WTC11 (cell line): ENCODE data around the gene TMEM30B.

Source experiments
- ELF4 ChIP-seq: sonication (generic); formaldehyde crosslinking; IDR thresholded peaks from 2 replicates; pipeline ENCODE4 v1.8.1; 2022; ENCODE audit warnings: low read depth, mild to moderate bottlenecking, moderate library complexity, missing genetic modification reagents
- KAT7 ChIP-seq: sonication (generic); formaldehyde crosslinking; IDR thresholded peaks from 2 replicates; pipeline ENCODE4 v1.8.1; 2023; ENCODE audit warnings: missing genetic modification reagents, mild to moderate bottlenecking, borderline replicate concordance
- TF ChIP-seq, protein P1 (sequence below): fragments of 200-600 bp; IDR thresholded peaks from 2 replicates; pipeline ENCODE4 v1.8.0; 2022; ENCODE audit warnings: antibody characterized with exemption
- TF ChIP-seq, protein P2 (sequence below): sonication (generic); formaldehyde crosslinking; IDR thresholded peaks from 2 replicates; pipeline ENCODE4 v1.8.0; 2022; ENCODE audit warnings: mild to moderate bottlenecking, missing genetic modification reagents
- TF ChIP-seq, protein P3 (sequence below): sonication (generic); formaldehyde crosslinking; IDR thresholded peaks from 2 replicates; pipeline ENCODE4 v1.8.1; 2023; ENCODE audit warnings: mild to moderate bottlenecking, moderate library complexity, missing genetic modification reagents

DNA sequence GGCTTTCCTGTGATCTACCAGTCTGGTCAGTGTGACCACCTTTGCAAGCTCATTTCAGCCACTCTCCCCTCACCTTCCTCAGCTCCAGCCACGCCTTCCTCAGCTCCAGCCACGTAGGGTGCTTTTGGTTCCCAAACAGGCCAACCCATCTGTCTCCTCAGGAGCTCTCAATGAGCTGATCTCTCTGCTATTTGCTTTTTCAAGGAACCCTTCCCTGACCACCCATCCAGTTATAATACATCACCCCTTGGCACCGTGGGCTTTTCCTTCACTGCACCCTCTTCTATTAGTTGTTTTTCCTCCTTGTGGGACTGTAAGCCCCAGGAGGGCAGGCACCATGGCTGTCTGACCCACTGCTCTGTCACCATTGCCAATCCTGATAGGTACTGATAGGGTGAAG is 37.9 kb upstream of the TMEM30B start:
- TF ChIP-seq KAT7 (CRISPR knock-in tag) (no peak), ELF4 (CRISPR knock-in tag) (no peak)
- TF ChIP-seq, protein P1, sequence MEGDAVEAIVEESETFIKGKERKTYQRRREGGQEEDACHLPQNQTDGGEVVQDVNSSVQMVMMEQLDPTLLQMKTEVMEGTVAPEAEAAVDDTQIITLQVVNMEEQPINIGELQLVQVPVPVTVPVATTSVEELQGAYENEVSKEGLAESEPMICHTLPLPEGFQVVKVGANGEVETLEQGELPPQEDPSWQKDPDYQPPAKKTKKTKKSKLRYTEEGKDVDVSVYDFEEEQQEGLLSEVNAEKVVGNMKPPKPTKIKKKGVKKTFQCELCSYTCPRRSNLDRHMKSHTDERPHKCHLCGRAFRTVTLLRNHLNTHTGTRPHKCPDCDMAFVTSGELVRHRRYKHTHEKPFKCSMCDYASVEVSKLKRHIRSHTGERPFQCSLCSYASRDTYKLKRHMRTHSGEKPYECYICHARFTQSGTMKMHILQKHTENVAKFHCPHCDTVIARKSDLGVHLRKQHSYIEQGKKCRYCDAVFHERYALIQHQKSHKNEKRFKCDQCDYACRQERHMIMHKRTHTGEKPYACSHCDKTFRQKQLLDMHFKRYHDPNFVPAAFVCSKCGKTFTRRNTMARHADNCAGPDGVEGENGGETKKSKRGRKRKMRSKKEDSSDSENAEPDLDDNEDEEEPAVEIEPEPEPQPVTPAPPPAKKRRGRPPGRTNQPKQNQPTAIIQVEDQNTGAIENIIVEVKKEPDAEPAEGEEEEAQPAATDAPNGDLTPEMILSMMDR = no peak
- TF ChIP-seq, protein P2, sequence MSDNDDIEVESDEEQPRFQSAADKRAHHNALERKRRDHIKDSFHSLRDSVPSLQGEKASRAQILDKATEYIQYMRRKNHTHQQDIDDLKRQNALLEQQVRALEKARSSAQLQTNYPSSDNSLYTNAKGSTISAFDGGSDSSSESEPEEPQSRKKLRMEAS = no peak
- TF ChIP-seq, protein P3, sequence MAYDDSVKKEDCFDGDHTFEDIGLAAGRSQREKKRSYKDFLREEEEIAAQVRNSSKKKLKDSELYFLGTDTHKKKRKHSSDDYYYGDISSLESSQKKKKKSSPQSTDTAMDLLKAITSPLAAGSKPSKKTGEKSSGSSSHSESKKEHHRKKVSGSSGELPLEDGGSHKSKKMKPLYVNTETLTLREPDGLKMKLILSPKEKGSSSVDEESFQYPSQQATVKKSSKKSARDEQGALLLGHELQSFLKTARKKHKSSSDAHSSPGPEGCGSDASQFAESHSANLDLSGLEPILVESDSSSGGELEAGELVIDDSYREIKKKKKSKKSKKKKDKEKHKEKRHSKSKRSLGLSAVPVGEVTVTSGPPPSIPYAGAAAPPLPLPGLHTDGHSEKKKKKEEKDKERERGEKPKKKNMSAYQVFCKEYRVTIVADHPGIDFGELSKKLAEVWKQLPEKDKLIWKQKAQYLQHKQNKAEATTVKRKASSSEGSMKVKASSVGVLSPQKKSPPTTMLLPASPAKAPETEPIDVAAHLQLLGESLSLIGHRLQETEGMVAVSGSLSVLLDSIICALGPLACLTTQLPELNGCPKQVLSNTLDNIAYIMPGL = no peak
